ENCODE data around the gene P2RY13. TPM values are rescaled to one million over a fixed set of nuclear protein-coding genes. Genes with fewer than 3 reads are reported as not detected.

The P2RY13 gene
- total RNA-seq, 1 experiment from 2014 or later = not detected

DNA sequence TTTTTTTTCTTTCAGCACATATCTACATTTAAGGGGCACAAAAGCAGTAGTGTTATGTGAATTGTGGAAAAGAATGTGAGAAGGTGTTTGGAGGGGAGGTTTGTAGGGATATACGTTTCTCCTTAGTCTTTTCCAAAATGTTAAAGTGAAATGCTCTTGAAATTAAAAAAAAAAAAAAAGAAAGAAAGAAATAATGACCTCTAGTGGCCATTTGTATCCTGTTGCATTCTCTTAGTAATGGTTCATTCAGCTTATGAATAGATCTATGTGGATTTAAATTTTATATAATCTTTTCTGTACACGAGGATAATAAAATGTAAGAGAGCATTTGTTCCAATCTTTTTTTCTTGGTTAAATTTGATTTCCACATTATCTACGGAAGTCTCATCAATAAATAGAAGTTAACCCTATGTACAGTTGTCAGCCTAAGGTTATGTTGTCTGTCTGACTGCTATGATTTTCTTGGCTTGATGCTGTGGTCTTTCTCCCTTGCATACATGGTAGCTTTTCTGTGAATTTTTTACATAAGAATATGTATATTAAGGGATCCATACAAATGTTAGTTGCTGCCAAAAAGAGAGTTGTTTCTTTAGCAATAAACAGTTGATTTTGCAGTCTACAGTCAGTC lies 1.7 kb downstream of the P2RY13 start:
- TF ChIP-seq, protein P1, sequence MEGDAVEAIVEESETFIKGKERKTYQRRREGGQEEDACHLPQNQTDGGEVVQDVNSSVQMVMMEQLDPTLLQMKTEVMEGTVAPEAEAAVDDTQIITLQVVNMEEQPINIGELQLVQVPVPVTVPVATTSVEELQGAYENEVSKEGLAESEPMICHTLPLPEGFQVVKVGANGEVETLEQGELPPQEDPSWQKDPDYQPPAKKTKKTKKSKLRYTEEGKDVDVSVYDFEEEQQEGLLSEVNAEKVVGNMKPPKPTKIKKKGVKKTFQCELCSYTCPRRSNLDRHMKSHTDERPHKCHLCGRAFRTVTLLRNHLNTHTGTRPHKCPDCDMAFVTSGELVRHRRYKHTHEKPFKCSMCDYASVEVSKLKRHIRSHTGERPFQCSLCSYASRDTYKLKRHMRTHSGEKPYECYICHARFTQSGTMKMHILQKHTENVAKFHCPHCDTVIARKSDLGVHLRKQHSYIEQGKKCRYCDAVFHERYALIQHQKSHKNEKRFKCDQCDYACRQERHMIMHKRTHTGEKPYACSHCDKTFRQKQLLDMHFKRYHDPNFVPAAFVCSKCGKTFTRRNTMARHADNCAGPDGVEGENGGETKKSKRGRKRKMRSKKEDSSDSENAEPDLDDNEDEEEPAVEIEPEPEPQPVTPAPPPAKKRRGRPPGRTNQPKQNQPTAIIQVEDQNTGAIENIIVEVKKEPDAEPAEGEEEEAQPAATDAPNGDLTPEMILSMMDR (conservative IDR thresholded peaks at IDR 0.05) = peak; percentile 81
- WGBS (ENCODE audit: extremely low coverage, insufficient read length, low lambda C conversion rate) = no CpG with 5 or more reads among the region's 3 CpGs
- no peak overlapping the region for H3K4me2 ChIP-seq (ENCODE audit: insufficient read depth, insufficient read length, low read length)

More for the DNA sequence above, 1.7 kb downstream of the P2RY13 start:
- H3K9ac ChIP-seq (ENCODE audit: extremely low read depth, insufficient read length, low read length) = no peak overlapping the region
- H4K8ac ChIP-seq (replicated peaks; ENCODE audit: insufficient read length, low read depth, low read length) = no peak overlapping the region
- no peak overlapping the region for H4K5ac ChIP-seq (ENCODE audit: insufficient read length, low read depth, low read length)
- Mint-ChIP-seq H3K27me3 (ENCODE audit: low read depth) (no peaks in the 10 kb centered on the region), H3K9me3 (no peaks in the 10 kb centered on the region), H3K36me3 (ENCODE audit: insufficient read depth in 1 of 3, low read depth in 3 of 3) (no peaks in the 10 kb centered on the region), H3K27ac (peak overlapping the region in 1 of 3 experiments; percentile 29; a peak in 1 of 7 replicates), H3K4me3 (no peak overlapping the region), H3K4me1 (peaks cover 2 to 8% of the 10 kb centered on the region in 2 experiments)
- H2BK120ac ChIP-seq (ENCODE audit: low read depth, low read length, poor library complexity, severe bottlenecking) = no peak overlapping the region
- no peak overlapping the region for H3K23ac ChIP-seq (ENCODE audit: insufficient read length, low read depth, low read length)
- no peak overlapping the region for H2BK20ac ChIP-seq (ENCODE audit: low read depth, low read length, poor library complexity, severe bottlenecking)
- H3T11ph ChIP-seq (ENCODE audit: low read length) = no peak overlapping the region
- no peak overlapping the region for H4K91ac ChIP-seq (ENCODE audit: insufficient read length, low read depth, low read length)
- no peak overlapping the region for H2BK5ac ChIP-seq (ENCODE audit: insufficient read length, low read length)
- H3K79me2 ChIP-seq (ENCODE audit: insufficient read depth, low read length) = no peaks in the 10 kb centered on the region
- no peak overlapping the region for H2AFZ ChIP-seq (ENCODE audit: low read length)
- H3K27ac ChIP-seq (ENCODE audit: insufficient read length, low read depth, low read length) = no peak overlapping the region
- H2BK12ac ChIP-seq (ENCODE audit: insufficient read length, low read depth, low read length) = no peak overlapping the region
- no peaks in the 10 kb centered on the region for H4K20me1 ChIP-seq (ENCODE audit: control insufficient read depth, insufficient read depth, insufficient read length)
- H2AK5ac ChIP-seq (ENCODE audit: insufficient read length, low read length) = no peak overlapping the region
- H2BK15ac ChIP-seq (ENCODE audit: low read depth, low read length) = no peak overlapping the region
- no peaks in the 10 kb centered on the region for H3K79me1 ChIP-seq (ENCODE audit: insufficient read depth, low read depth, low read length, poor library complexity, severe bottlenecking)
- no peak overlapping the region for H3K14ac ChIP-seq (ENCODE audit: insufficient read depth, low read length)
- H3K9me3 ChIP-seq (ENCODE audit: control insufficient read depth, low read depth, low read length) = no peaks in the 10 kb centered on the region
- H3K4ac ChIP-seq (ENCODE audit: low read depth, low read length) = no peak overlapping the region
- no peak for DNase-seq
- no peaks in the 10 kb centered on the region for H3K4me1 ChIP-seq (ENCODE audit: insufficient read depth, low read length)
- no peaks in the 10 kb centered on the region for H3K27me3 ChIP-seq (ENCODE audit: insufficient read depth, low read length)
- no peak overlapping the region for H3K56ac ChIP-seq (ENCODE audit: insufficient read length, low read depth, low read length)
- no peak overlapping the region for H3K18ac ChIP-seq (ENCODE audit: insufficient read length, low read depth, low read length)
- no peaks in the 10 kb centered on the region for H3K23me2 ChIP-seq (ENCODE audit: insufficient read length, low read depth, low read length, poor library complexity, severe bottlenecking)
